GM20000 (cell line): Measurements from ENCODE around the gene ZFC3H1.

Experiments used
- DNase-seq: peaks from one replicate; pipeline ENCODE4 v3.0.0; 2012; ENCODE audit warnings: low spot score
- CTCF ChIP-seq: IDR thresholded peaks from 2 replicates; pipeline ENCODE4 v1.5.1; 2012; ENCODE audit warnings: mild to moderate bottlenecking, control low read depth; ENCODE audit errors: extremely low read depth, missing control alignments

ZFC3H1 gene

DNA sequence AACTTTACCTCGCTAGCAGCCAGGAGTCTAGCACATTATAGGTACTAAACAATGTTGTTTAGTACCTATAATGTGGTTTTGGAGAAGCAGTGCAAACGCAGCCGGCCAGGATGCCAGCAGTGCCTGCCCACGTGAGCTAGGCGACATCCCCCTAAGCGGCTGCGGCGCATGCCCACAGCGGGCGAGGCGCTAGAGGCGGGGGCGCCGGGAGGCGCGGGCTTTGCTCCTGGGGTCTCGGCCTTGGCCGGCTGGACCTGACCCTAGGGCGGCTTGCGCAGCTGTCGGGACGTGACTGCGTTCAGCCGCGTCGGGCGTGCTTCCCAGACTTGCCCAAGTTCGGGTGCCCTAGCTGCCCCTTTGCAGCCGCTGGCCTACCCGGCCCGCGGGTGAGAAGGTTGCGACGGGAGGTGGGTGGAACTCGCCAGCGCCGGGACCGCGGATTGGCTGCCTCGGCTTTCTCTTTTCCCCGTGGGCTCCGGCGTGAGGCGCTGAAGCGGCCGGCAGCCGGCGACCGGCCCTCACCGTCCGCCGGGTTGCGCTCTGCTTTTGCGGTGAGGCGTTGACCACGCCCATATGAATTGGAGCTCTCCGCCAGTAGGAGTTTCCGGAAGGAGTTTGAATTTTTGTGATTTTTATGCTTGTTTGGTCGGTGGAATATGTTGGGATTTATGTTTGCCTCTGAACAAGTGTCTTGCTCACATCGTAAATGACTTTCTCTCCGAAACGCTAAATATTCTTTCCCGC is 22.4 kb upstream of the ZFC3H1 start, which contains the start of gene TMEM19:
TSS of gene TMEM19 (plus strand) at position 169 of the 744 bp plus-strand sequence. CDS start 599 bp downstream, outside the sequence.
- TF ChIP-seq CTCF, result peak; percentile 39
- DNase-seq, result peak; percentile 88

DNA sequence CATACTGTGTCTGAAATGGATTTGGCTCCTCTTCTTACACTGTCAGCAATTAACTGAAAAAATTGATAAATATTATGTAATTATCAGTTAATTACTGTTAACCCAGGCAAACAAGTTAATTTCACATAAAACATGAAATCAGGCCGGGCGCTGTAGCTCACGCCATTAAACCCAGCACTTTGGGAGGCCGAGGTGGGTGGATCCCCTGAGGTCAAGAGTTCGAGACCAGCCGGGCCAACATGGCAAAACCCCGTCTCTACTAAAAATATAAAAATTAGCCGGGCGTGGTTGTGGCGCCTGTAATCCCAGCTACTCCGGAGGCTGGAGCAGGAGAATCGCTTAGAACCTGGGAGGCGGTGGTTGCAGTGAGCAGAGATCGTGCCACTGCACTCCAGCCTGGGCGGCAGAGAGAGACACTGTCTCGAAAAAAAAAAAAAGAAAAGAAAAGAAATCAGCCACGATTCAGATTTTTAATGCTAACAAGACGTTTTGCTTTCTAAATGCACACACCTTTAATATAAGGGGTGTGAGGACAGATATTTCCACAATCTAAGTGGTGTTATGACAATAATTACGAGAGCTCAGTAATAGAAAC is 21.8 kb upstream of the ZFC3H1 start:
- no peak for DNase-seq
- TF ChIP-seq CTCF, result no peak

- no peak for DNase-seq
These were observed 20.4 kb upstream of the ZFC3H1 start for GRCh38 chr12:71684081-71684480.

DNA sequence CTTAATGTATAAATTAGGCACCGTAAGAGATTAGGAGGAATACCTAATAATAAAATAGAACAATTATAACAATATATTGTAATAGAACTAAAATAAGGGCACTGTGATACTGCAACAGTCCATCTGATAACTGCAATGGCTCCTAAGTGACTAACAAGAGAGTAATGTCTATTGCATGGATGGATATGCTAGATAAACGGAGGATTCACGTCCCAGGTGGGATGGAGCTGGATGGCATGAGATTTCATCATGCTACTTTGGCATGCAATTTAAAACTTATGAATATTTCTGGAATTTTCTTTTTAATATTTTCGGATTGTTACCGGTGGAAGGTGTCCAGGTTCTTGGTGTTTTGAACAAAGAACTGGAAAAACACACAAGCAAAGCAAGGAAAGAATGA is 20.0 kb upstream of the ZFC3H1 start:
- no peak for TF ChIP-seq CTCF
- no peak for DNase-seq

More at GRCh38 chr12:71684081-71684480, 20.4 kb upstream of the ZFC3H1 start:
- no peak for TF ChIP-seq CTCF

DNA sequence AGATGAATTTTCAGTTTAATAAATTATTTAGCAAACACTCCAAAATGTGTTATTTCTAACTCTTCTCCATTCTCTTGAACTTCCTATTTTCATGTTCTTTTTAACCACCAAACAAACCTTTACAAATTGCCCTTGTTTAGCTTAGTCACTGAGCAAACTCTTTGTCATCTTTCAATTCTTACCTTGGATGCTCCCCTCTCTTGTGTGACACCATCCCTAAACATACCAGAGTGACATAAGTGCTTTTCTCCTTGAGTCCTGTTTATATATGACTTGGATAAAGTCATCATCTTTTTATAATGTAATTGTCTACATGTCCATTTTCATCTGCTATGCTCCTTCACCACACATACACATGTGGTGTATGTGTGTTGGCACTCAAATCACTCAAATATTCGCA is 18.8 kb upstream of the ZFC3H1 start:
- no peak for TF ChIP-seq CTCF
- no peak for DNase-seq

GRCh38 chr12:71671816-71672215 is 8.2 kb upstream of the ZFC3H1 start:
- no peak for TF ChIP-seq CTCF
- DNase-seq, result no peak

DNA sequence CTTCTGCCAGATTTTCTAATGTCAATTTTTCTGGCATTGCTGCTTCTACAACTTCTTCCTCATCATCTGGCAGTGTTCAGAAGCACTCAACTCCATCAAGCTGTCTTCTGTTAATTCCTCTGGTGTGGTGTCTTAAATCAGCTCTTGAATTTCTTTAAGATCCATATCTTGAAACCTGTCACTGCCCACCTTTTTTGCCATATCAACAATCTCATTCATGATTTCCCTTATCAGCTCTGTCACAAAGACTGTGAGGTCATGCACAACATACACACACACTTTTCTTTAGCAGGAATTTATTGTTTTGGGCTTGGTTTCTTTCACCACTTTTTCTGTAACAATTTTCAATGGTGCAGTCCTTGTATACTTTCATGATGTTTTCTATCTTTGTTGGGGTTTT is 7.7 kb upstream of the ZFC3H1 start:
- DNase-seq, result no peak
- no peak for TF ChIP-seq CTCF
